GM12875 (cell line): ENCODE results near the gene DYNLT3.

ENCODE experiments used
- H3K4me3 ChIP-seq: one replicate; pipeline ENCODE4 v1.5.1; 2011; ENCODE audit warnings: low read depth, low read length, control low read depth
- CTCF ChIP-seq: IDR thresholded peaks from 2 replicates; pipeline ENCODE4 v1.5.1; 2011; ENCODE audit warnings: low read depth, mild to moderate bottlenecking, control low read depth, inconsistent platforms, low read length, moderate library complexity, borderline replicate concordance; ENCODE audit not compliant: insufficient read depth

The DYNLT3 gene

GRCh38 chrX:37867536-37868153, 20.3 kb upstream of the DYNLT3 start:
- no peak for TF ChIP-seq CTCF
- no peak overlapping the region for H3K4me3 ChIP-seq

GRCh38 chrX:37863728-37864127, 16.4 kb upstream of the DYNLT3 start:
- no peak overlapping the region for H3K4me3 ChIP-seq
- no peak for TF ChIP-seq CTCF

DNA sequence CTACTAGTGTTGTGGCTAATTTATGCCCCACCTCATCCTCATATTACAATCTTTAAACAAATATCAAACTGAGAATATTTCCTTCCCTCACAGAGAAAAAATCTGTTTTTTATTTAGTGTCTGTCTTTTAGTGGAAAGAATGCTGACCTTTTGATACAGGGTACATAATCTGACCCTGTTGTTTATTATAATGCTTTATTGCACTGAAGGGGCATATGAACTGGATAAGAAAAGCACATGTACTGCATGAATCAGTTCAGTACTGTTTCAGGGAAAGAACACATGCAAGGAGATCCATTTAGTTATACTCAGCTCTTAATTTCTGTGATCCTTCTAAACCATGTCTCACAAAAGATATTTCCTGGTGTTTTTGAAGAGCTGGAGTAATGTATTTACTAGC, 15.5 kb upstream of the DYNLT3 start:
- no peak overlapping the region for H3K4me3 ChIP-seq
- no peak for TF ChIP-seq CTCF

GRCh38 chrX:37860721-37861120, 13.3 kb upstream of the DYNLT3 start:
- TF ChIP-seq CTCF, result no peak
- H3K4me3 ChIP-seq, result no peak overlapping the region

DNA sequence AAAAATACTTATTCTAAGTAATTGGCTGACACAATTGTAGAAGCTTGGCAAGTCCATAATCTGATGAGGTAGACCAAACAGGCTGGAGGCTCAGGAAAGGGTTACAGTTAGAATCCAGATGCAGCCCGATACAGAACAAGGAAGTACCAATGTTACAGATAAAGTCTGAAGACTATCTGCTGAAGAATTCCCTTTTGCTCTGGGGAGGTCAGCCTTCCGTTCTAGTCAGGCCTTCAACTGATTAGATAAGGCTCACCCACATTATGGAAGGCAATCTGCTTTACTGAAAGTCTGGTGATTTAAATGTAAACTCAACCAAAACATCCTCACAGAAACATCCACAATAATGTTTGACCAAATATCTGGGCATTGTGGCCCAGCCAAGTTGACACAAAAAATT, 7.4 kb upstream of the DYNLT3 start:
- TF ChIP-seq CTCF, result no peak
- no peak overlapping the region for H3K4me3 ChIP-seq

- no peak overlapping the region for H3K4me3 ChIP-seq
- no peak for TF ChIP-seq CTCF
Measured at GRCh38 chrX:37854148-37854547, 6.8 kb upstream of the DYNLT3 start.

- TF ChIP-seq CTCF, result no peak
Measured at GRCh38 chrX:37847733-37848197, 394 bp upstream of the DYNLT3 start.

More at GRCh38 chrX:37847733-37848197, 394 bp upstream of the DYNLT3 start:
- H3K4me3 ChIP-seq, result peak overlapping the region; percentile 56
